ENCODE results near the gene NR1I3. TPM values are rescaled to one million over a fixed set of nuclear protein-coding genes. Genes with fewer than 3 reads are reported as not detected.

Gene NR1I3
- total and polyA plus RNA-seq, 2 of the 13 experiments (the other 11 are each of a cell fraction or from before 2014, with no cell fraction given) = 0.62 to 0.95 TPM

- peak; percentile 12; the same call in 1 of the 2 replicates for TF ChIP-seq ZBTB49 (CRISPR knock-in tag; IDR thresholded peaks at IDR 0.05; ENCODE audit: borderline replicate concordance)
- TF ChIP-seq, protein P1, sequence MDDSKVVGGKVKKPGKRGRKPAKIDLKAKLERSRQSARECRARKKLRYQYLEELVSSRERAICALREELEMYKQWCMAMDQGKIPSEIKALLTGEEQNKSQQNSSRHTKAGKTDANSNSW (CRISPR knock-in tag; IDR thresholded peaks at IDR 0.05; ENCODE audit: borderline replicate concordance) = no peak
- 0 out of 2 replicates have a peak, but pooled peaks have one; percentile 62 for TF ChIP-seq BRCA1 (CRISPR knock-in tag; IDR thresholded peaks at IDR 0.05)
- peak; percentile 92 for TF ChIP-seq CREM (IDR thresholded peaks at IDR 0.05)
- no peak for TF ChIP-seq CREM (CRISPR knock-in tag; IDR thresholded peaks at IDR 0.05)
- no peak for TF ChIP-seq ZNF777 (CRISPR knock-in tag; IDR thresholded peaks at IDR 0.05)
- TF ChIP-seq, protein P2, sequence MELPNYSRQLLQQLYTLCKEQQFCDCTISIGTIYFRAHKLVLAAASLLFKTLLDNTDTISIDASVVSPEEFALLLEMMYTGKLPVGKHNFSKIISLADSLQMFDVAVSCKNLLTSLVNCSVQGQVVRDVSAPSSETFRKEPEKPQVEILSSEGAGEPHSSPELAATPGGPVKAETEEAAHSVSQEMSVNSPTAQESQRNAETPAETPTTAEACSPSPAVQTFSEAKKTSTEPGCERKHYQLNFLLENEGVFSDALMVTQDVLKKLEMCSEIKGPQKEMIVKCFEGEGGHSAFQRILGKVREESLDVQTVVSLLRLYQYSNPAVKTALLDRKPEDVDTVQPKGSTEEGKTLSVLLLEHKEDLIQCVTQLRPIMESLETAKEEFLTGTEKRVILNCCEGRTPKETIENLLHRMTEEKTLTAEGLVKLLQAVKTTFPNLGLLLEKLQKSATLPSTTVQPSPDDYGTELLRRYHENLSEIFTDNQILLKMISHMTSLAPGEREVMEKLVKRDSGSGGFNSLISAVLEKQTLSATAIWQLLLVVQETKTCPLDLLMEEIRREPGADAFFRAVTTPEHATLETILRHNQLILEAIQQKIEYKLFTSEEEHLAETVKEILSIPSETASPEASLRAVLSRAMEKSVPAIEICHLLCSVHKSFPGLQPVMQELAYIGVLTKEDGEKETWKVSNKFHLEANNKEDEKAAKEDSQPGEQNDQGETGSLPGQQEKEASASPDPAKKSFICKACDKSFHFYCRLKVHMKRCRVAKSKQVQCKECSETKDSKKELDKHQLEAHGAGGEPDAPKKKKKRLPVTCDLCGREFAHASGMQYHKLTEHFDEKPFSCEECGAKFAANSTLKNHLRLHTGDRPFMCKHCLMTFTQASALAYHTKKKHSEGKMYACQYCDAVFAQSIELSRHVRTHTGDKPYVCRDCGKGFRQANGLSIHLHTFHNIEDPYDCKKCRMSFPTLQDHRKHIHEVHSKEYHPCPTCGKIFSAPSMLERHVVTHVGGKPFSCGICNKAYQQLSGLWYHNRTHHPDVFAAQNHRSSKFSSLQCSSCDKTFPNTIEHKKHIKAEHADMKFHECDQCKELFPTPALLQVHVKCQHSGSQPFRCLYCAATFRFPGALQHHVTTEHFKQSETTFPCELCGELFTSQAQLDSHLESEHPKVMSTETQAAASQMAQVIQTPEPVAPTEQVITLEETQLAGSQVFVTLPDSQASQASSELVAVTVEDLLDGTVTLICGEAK (IDR thresholded peaks at IDR 0.05) = no peak
- TF ChIP-seq, protein P2 (CRISPR knock-in tag; IDR thresholded peaks at IDR 0.05) = no peak; the same call in 1 of the 2 replicates
- TF ChIP-seq ZZZ3 (CRISPR knock-in tag; IDR thresholded peaks at IDR 0.05; ENCODE audit: borderline replicate concordance) = no peak
- TF ChIP-seq SMAD9 (CRISPR knock-in tag; IDR thresholded peaks at IDR 0.05) = no peak
- peak; percentile 83 for TF ChIP-seq BCL6 (CRISPR knock-in tag; IDR thresholded peaks at IDR 0.05)
- no peak for TF ChIP-seq ZNF235 (CRISPR knock-in tag; IDR thresholded peaks at IDR 0.05; ENCODE audit: borderline replicate concordance)
- no peak for TF ChIP-seq SSRP1 (CRISPR knock-in tag; IDR thresholded peaks at IDR 0.05)
- no peak for TF ChIP-seq ZNF530 (CRISPR knock-in tag; IDR thresholded peaks at IDR 0.05; ENCODE audit: low read depth)
- TF ChIP-seq LCORL (IDR thresholded peaks at IDR 0.05) = peak; percentile 60; the same call in 1 of the 2 replicates
- TF ChIP-seq LCORL (CRISPR knock-in tag; IDR thresholded peaks at IDR 0.05) = peak; percentile 55; the same call in 1 of the 2 replicates
- TF ChIP-seq KLF12 (CRISPR knock-in tag; IDR thresholded peaks at IDR 0.05; ENCODE audit: borderline replicate concordance) = peak; percentile 21; the same call in 1 of the 2 replicates
Measured at GRCh38 chr1:161223805-161224694, 14.0 kb downstream of the NR1I3 start (continued).
